Epithelial cell of prostate (primary cell): Measurements from ENCODE around the gene DPF3.
A peak's percentile ranks its signal among the peaks of the same experiment; 100 is the strongest.

ENCODE experiments used
- DNase-seq: peaks from one replicate; pipeline ENCODE4 v3.0.0-alpha.2; 2011; ENCODE audit warnings: low read depth, low spot score
- H3K27ac ChIP-seq: fragments of 450-650 bp; 2 replicates; pipeline ENCODE4 v1.5.1; 2017; ENCODE audit warnings: mild to moderate bottlenecking

Gene DPF3

DNA sequence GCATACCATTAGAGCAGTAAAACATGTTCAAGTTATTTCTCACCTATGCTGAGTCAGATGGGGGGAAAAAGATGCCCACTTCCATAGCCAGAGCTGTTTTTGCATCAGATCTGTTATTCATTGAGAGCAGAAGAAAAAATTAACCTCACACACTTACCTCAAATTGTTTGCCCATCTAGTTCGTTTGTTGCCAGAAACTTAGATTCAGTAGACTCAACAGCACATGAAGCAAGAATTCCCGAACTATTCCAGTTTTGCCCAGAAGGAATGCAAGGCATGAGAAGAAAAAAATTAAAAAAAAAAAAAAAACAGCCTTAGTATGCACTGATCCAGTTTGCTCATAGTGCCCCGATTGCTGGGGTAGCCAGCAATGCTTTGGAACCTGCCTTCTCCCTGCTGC lies 12.4 kb upstream of the DPF3 start:
- no peak for DNase-seq
- no peak overlapping the region for H3K27ac ChIP-seq

DNA sequence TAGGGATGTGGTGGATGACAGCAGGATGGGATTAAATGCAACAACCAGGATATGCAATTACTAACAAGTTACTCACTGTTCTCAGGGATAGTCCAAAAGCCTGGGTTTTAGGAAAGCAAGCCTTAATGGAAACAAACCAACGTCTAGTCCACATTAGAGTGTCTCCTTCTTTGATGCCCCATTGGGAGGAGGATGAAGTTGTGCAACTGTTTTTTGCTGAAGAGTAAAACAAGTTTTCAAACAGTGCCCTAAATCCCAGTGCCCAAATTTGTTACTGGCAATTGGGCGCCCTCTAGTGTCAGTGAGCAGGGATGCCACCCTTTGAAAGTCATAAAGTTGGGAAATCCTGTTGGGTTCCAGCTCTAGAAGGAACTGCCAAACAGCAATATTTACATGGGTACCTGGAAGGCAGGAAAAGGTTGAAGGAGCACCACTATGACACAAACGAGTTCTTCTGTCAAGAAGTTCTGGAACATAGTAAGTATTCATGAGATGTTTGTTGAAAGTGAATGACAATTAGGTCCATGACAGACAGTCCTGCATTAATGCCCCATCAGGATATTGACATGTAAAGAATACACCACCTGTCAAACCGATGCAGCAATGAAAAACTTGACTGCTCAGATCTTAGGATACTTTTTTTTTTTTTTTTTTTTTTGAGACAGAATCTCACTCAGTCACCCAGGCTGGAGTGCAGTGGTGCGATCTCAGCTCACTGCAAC lies 11.1 kb upstream of the DPF3 start:
- DNase-seq, result no peak
- H3K27ac ChIP-seq, result no peak overlapping the region

DNA sequence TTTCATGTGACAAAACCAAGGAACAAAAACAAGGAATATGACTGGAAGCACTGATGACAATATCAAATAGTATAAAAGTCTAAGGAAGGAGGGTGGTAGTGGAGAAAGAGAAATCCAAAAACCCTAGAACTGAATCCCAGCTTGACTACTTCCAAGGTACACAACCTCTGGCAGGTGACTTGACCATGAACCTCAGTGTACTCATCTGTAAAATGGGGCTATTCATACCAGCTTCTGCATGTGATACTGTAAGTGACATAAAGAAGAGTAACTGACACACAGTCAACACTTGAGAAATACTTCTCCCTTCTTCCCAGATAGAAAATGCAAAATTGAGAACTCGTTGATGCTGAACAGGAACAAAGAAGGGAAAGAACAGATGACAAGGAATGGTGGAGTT lies 10.3 kb upstream of the DPF3 start:
- no peak for DNase-seq
- H3K27ac ChIP-seq, result no peak overlapping the region

DNA sequence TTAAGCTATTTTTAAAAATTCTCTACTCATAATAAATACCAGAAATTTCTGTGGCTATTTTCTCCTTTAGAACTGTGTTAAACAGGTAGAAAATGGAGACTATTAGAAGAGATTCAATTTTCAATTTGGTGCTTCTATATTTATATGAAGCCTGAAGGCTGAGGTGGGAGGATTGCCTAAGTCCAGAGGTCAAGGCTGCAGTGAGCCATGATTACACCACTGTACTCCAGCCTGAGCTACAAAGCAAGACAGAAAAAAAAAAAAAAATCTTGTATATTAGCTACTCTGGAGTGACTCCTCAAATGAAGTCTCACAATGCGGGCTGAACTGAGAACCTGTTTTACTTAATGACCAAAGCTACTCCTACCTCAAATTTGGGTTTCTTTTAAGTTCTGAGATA lies 9.8 kb upstream of the DPF3 start:
- no peak for DNase-seq
- no peak overlapping the region for H3K27ac ChIP-seq

DNA sequence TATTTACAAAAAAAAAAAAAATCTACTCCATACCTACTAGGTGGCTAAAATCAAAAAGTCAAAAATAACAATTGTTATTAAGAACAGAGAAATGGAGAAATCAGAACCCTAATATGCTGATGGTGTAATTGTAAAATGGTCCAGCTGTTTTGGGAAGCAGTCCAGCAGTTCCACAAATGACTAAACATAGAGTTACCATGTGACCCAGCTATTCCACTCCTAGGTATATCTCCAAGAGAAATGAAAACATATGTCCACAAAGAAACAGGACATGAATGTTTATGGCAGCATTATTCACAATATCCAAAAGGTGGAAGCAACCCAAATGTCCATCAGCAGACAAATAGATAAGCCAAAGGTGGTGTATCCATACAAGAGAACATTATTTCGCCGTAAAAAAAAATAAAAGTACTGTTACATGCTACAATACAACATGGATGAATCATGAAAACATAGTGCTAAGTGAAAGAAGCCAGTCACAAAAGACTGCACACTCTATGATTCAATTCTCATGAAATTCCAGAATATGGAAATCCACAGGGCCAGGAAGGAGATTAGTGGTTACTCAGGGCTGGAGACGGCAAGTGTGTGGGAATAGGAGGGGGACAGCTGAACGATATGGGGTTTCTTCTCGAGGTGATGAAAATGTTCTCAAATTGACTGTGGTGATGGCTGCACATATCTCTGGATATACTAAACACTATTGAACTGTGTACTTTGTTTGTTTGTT lies 9.1 kb upstream of the DPF3 start:
- no peak for DNase-seq
- no peak overlapping the region for H3K27ac ChIP-seq

DNA sequence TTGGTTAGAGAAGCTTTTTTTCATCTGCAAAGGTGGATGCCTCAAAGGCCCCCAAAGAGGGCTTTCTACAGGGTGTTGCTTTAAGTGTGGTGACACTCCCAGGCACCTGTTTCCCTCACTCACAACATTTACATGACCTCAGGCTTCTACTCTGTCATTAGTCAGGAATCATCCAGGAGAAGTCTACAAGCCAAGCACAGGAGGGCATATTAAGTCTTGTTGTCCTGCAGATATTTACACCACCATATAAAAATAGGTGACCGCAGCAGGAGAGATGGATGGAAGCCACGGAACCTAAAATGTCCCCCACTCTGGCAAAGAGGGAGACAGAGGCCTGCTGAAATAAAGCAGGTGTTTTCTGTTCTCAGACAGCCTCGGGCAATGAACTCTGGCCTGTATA lies 7.5 kb upstream of the DPF3 start:
- DNase-seq, result no peak

DNA sequence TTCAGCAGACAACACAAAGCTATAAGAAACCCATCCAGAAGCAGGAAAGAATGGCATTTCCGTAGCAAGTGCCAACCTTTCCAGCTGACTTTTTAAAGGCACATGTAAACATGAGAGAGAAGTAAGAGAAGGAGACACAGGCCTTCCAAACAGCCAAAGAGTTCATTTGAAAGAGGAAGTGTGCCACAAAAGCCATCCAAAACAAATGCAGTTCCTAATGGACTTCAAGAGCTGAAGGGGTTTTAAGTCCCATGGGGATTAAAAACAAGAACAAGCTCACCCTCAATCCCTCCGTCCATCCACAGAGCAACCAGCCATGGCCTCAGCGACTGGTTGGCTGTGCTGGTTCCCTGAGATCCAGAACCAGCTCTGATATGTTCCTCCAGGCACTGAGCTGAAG lies 4.5 kb upstream of the DPF3 start:
- DNase-seq, result no peak

More for the DNA sequence above, 7.5 kb upstream of the DPF3 start:
- no peak overlapping the region for H3K27ac ChIP-seq

DNA sequence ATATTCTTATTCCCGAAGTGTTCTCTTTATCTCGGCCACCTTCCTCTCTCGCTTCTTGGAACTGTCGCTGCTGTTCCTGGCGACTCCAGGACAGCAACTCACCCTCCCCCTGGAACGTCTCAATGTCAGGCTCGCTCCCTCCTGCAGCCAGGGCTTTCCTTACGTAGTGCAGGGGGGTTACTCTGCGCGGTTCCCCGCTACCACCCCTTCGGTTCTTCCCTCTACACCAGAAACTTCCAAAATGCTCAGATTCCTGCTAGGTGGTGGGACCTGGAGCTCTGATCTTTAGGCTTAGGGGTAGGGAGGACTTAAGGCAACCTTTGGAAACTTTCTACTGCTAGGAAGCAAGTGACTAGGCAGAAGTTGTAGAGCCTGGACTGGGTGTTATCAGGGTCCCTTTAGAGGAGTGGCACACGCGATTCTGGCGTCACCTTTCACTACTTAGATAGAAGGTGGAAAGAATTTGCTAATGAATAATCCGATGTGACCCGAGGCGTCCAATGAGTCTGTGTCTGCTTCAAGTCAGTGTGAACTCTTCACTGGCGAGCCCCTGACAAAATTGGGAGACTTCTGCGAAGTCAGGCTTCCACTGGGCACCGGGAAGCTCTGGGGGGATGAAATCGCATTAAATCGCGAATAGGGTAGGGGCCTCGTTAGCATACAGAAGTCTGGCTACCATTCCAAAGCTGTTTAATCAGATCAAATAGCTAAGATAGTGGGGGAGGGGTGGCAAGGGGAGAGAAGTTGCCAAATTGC lies 900 bp upstream of the DPF3 start:
- no peak overlapping the region for H3K27ac ChIP-seq
- no peak for DNase-seq

More for the DNA sequence above, 4.5 kb upstream of the DPF3 start:
- H3K27ac ChIP-seq, result no peak overlapping the region

DNA sequence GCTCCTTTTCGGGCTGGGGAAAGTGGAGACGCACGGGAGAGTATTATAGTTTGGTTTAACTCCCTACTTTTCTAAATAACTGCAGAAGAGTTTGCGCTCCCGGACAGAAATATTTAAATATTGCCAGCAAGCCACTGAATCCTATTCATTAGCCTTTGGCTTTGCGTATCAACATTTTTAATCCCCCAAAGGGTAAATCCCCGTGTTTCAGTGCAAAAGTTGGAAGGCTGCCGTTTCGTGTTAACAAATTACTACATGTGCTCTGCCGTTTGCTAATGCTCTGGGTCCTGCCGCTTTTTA lies 372 bp upstream of the DPF3 start:
- no peak for DNase-seq
- H3K27ac ChIP-seq, result no peak overlapping the region

DNA sequence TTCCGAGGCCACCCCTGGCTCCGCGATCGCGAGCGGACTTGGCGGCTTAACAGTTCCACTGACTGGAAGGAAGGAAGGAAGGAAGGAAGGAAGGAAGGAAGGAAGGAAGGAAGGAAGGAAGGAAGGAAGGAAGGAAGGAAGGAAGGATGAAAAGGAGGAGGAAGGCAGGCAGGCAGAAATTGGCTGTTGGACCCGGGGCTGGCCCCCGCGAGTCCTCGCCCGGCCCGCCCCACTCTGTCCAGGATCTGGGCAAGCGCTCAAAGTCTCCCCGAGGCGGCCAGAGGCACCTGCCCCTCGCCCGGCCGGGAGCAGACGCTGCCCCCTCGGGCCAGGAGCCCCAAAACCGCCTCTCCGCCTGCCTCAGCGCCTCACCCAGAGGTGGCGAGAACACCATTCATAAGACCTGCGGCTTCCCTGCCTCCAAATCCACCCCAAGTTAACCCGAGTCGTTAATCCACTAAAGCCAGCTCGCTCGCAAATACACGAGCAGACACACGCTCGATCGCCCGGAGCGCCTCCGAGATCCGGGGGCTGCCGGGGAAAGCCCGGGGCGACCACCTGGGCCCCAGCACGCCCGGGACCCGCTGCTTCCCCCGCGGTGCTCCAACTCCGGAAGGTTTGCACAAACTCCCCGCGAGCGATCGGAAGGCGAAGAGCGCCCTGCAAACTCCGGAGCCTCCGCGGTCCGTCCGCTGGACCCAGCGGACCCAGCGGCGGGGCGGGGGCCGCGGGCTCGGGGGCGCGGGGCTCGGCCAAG lies 844 bp downstream of the DPF3 start:
- no peak for DNase-seq
- H3K27ac ChIP-seq, result no peak overlapping the region

DNA sequence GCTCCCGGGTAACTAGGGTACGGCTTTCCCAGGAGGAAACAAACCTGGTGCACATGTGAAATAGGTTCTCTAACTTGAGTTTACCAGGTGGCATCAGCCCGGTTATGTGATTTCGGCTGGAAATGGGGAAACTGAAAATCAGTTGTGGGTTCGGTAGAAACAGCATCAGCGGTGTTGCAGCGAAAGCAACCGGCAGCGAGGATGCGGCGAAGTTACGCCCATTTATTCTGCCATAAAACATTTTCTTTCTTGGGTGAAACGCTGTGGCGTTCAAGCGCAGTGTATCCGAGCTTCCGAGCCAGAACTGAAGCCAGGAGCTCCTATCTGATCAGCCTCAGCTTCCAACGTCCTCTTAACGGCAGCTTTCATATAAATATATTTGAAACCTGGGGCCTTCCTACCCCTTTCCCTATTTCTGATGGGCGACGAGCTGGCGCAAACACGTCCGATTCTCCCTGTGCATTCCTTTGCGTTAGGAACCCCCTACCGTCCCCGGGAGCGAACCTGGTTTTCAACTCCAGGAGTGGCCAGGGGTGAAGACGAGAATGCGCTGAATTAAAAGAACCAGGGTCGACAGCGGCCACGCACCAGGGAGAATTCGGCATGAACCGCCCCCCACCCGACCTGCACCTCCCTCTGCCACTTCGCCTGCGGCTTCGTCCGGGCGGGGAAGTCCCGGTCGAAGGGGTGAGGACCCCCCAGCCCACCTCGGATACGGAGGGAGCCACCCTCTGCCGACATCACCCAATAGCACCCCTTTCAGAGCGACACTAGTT lies 1.6 kb downstream of the DPF3 start:
- no peak overlapping the region for H3K27ac ChIP-seq
- no peak for DNase-seq

DNA sequence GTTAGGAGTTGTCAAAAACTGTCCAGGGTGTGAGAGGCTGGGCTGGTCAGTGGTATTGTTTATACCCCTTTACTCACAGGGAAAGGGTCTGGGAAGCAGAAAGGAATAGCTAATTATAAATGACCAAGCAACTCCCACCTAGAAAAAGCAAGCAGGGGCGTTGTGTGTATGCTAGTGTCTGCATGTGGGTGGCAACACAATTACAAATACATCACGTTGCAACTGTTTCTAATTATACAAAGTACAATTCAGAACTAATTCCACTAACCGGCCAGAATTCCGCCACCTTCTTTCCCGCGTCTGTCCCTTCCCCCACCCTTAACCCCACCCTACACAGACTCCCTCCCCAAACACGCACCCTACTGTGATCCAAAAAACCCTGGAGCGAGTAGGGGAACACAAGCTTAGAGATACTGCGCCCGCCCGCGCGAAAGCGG lies 2.2 kb downstream of the DPF3 start:
- H3K27ac ChIP-seq, result no peak overlapping the region
- DNase-seq, result no peak

DNA sequence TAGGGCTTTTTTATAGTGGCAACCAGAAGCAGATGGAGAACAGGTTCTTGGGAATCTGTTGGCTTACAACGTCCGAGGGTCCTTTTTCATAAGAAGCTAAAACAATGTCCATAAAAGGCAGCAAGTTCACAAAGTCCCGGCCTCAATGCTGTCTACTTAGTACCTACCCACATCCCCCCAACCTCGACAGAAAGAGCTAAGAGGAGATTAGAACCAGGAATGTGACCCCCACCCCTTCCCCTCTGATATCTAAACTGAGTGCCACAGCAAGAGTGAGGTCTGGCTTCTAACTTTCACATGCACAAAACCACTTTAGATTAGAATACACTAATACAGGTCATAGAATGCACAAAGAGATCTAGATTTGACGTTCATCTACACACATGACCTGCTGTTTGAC lies 4.5 kb downstream of the DPF3 start:
- DNase-seq, result no peak
- no peak overlapping the region for H3K27ac ChIP-seq

DNA sequence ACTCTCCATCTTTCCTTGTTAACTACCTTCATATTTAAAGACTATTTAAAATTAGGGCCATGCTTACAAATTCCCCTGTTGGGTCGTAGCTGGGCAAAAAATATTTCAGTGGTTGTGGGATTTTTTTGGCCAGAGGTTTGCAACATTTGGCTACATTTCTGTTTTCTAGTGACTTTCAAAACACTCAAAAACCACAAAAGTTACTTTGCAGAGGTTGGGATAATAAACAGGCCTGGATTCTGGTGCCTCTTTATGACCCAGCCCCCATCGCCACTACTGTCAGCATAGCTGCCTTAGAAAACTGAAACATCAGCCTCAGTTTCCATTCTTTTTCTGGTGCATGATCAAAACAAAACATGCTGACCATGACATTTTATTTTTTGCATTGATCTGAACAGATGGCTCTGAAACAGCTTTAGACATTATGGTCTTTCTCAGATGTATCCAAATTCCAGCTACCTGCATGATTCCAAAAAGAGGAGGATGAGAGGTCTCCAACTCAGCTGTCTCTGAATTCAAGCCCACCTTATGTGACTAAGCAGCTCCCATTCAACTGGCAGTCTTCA lies 5.2 kb downstream of the DPF3 start:
- DNase-seq, result no peak

DNA sequence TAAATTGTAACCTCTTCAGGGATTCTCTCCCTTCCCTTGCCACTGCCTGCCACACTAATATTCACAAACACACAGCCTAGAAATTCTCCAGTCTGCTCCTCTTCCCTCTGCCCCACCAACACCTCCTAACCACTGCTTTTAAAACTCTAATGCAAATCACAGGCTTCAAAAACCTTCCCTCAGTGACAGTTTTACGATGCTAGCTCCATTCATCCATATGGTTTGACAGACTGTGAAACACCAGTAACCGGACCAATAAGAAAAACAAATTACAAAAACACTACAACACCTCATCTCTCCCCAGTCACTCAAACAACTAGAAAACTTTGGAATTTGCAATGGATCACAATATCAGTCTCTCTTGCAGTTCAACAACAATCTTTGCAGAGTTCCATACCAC lies 5.7 kb downstream of the DPF3 start:
- H3K27ac ChIP-seq, result no peak overlapping the region
- DNase-seq, result no peak

More for the DNA sequence above, 5.2 kb downstream of the DPF3 start:
- no peak overlapping the region for H3K27ac ChIP-seq

DNA sequence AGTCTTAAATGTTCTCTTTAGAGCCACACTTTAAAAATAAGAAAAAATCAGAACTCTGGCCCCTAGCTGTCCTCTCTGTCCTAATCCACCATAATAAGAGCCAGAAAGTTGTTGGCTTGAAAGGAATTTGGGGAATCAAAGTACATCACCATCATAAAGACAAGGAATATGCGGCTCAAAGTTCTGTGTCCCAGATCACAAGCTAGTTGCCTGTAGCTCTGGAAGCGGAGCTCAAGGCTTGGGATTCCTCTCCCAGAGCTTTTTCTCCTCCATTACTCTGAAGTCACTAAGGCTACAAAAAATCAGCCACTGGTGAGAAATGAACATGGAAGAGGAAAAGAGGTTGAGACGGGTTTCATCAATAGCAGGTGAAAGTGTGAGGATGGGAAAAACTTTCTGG lies 6.4 kb downstream of the DPF3 start:
- DNase-seq, result no peak
- H3K27ac ChIP-seq, result no peak overlapping the region

DNA sequence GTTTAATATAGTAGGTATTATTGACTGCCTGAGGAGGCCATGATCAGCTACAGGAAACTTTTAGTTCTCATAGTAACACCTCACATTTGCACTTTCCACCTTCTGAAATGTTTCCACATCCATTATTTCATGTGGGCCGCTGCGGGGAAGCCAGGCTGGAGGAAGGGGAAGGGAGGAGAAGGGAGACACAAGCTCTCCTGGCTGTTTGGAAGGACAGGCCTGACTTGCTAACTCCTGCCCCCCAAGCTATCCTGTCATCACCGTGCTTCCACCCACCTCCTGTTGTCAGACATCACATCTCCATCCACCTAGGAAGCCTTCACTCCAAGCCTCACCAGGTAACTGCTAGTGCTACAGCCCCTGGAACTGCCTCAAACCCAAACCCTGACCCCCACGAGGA lies 9.5 kb downstream of the DPF3 start:
- no peak for DNase-seq
- H3K27ac ChIP-seq, result peak overlapping the region; percentile 33

DNA sequence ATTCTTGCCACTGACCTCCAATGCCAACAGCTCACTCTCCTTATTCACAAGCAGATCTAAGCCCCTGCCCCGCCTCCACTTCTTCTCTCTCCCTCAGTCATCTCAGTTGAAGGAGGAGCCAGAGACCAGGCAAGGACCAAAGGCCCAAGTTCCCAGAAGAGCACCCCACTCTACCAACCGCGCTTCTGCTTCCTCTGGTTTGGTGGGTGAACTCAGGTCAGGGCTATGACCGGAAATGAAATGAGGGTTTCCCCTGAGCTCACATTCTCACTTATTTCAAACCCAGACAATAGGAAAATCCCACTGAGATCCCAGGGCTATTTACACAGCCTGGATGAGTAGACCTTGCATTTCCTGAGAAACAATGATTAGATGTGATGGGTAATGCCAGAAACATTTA lies 9.9 kb downstream of the DPF3 start:
- DNase-seq, result no peak
- H3K27ac ChIP-seq, result peak overlapping the region; percentile 33

DNA sequence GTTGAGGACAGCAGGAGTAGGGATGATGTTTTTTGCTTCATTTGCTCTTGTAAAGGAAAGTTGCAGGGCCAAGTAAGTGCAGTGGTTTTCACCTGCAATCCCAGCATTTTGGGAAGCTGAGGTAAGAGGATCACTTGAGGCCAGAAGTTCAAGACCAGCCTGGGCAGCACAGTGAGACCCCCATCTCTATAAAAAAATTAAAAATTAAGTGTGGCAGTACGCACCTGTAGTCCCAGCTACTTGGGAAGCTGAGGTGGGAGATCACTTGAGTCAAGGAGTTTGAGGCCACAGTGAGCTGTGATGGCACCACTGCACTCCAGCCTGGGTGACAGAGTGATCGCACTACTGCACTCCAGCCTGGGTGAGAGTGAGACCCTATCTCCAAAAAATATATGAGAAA lies 10.8 kb downstream of the DPF3 start:
- no peak overlapping the region for H3K27ac ChIP-seq
- DNase-seq, result no peak

DNA sequence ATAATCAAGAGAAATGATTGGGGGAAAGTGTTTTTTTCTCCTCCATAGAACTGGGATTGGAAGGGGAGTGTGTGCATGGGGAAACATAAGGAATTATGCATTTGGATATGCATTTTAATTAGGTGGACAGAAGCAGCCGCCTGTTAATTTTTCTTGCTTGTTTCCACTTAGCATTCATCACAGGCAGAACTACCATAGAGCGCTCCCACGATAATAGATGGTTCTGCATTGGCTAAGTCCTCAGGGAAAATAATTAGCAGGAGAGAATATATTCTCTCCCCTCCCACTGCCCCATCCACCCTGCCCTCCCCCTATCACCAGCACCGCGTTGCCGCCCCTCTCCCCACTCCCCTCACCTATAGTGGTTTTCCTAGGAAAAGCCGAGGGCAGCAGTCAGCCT lies 11.4 kb downstream of the DPF3 start:
- DNase-seq, result no peak
- no peak overlapping the region for H3K27ac ChIP-seq
